CD4-positive, alpha-beta T cell (primary cell): Measurements from ENCODE around the gene TMEM117. TPM values are rescaled to one million over a fixed set of nuclear protein-coding genes. Genes with fewer than 3 reads are reported as not detected.

Experiments used
- ATAC-seq: fragments of 200-7000 bp; cut with Tn5 transposase; one replicate; pipeline ENCODE4 v1.10.0; 2022; ENCODE audit warnings: mild to moderate bottlenecking; ENCODE audit not compliant: poor library complexity
- CTCF ChIA-PET: fragments of 350-600 bp; sonication (Branson Sonifier 250); formaldehyde crosslinking; loops from one replicate; lab custom pipeline; 2021; ENCODE audit warnings: antibody characterized with exemption, inconsistent platforms; lab: Charles Lee
- POLR2A ChIA-PET: fragments of 350-600 bp; sonication (Branson Sonifier 250); formaldehyde crosslinking; loops from one replicate; lab custom pipeline; 2021; ENCODE audit warnings: antibody characterized with exemption, inconsistent platforms; lab: Charles Lee
- DNase-seq, 14 experiments: peaks; one replicate each; pipeline ENCODE4 v3.0.0-alpha.2; 2013 to 2020; ENCODE audit warnings: mixed read lengths in 2 of 14
- H3K27ac ChIP-seq, 2 donors: one replicate each; pipeline versions ENCODE4 v1.5.1 to v1.7.0; 2013; ENCODE audit warnings: low read length in 2 of 2, low read depth in 1 of 2, mild to moderate bottlenecking in 1 of 2
- H3K27me3 ChIP-seq, 2 experiments: 1 replicate in 1 of 2; 2 replicates in 1 of 2; pipeline versions ENCODE4 v1.6.1 to v1.7.0; 2013; ENCODE audit warnings: low read length in 2 of 2, control low read depth in 1 of 2, mild to moderate bottlenecking in 1 of 2, moderate library complexity in 1 of 2; ENCODE audit not compliant: insufficient read depth in 2 of 2, control insufficient read depth in 1 of 2
- H3K36me3 ChIP-seq: one replicate; pipeline ENCODE4 v1.6.1; 2013; ENCODE audit warnings: low read length, control low read depth; ENCODE audit not compliant: insufficient read depth
- H3K4me1 ChIP-seq: one replicate; pipeline ENCODE4 v1.6.1; 2013; ENCODE audit warnings: low read length, control low read depth; ENCODE audit not compliant: insufficient read depth
- H3K4me3 ChIP-seq: one replicate; pipeline ENCODE4 v1.5.1; 2013; ENCODE audit warnings: mild to moderate bottlenecking, low read length, moderate library complexity
- H3K9me3 ChIP-seq, 2 experiments: 1 replicate in 1 of 2; 2 replicates in 1 of 2; pipeline versions ENCODE4 v1.6.1 to v1.7.0; 2013; ENCODE audit warnings: low read length in 2 of 2, mild to moderate bottlenecking in 2 of 2, control low read depth in 1 of 2, moderate library complexity in 1 of 2; ENCODE audit not compliant: control insufficient read depth in 1 of 2, insufficient read depth in 1 of 2
- H3K27ac Mint-ChIP-seq: one replicate; pipeline ENCODE4 v1.8.0; 2020; ENCODE audit warnings: mixed read lengths
- H3K27me3 Mint-ChIP-seq: one replicate; pipeline ENCODE4 v1.8.0; 2021; ENCODE audit warnings: mixed read lengths
- H3K36me3 Mint-ChIP-seq: one replicate; pipeline ENCODE4 v1.8.0; 2021; ENCODE audit warnings: low read depth, mixed read lengths
- H3K4me1 Mint-ChIP-seq: one replicate; pipeline ENCODE4 v1.8.0; 2021; ENCODE audit warnings: low read depth, mixed read lengths
- H3K4me3 Mint-ChIP-seq: one replicate; pipeline ENCODE4 v1.8.0; 2020; ENCODE audit warnings: mild to moderate bottlenecking, mixed read lengths
- H3K9me3 Mint-ChIP-seq: one replicate; pipeline ENCODE4 v1.8.0; 2020; ENCODE audit warnings: mixed read lengths
- CTCF ChIP-seq: fragments of 200-600 bp; IDR thresholded peaks from one replicate; pipeline ENCODE4 v1.8.0; 2022; ENCODE audit warnings: antibody characterized with exemption, mild to moderate bottlenecking
- intact Hi-C, 2 experiments: fragments of 100-400 bp; cut with DNase I in 1 of 2; cut with micrococcal nuclease in 1 of 2; formaldehyde crosslinking; loops; one replicate each; pipeline versions ENCODE4 v1.15.1 to v1.9.0; 2023 to 2025; cut with DNase I, micrococcal nuclease
- total RNA-seq, 174 experiments: library from RNA in 2 of 174; stranded (reverse) in 2 of 174; gene quantifications; one replicate each; pipeline ENCODE4 v1.2.3 and lab custom pipeline; 2021 to 2026

Gene TMEM117
- total RNA-seq, 2 experiments from 2014 or later = 3.4 to 4.4 TPM

- H3K27me3 ChIP-seq = no peaks in the 10 kb centered on the region
- H3K27ac Mint-ChIP-seq = no peak overlapping the region
- H3K36me3 ChIP-seq = no peaks in the 10 kb centered on the region
- no peaks in the 10 kb centered on the region for H3K4me1 ChIP-seq
- H3K4me3 Mint-ChIP-seq = no peak overlapping the region
- H3K4me1 Mint-ChIP-seq = no peaks in the 10 kb centered on the region
- H3K27me3 Mint-ChIP-seq = peaks cover 4% of the 10 kb centered on the region
- no peak for TF ChIP-seq CTCF
- ChIA-PET CTCF (no interaction called here), POLR2A (no interaction called here)
- DNase-seq (no peak), ATAC-seq (no peak)
- no peak overlapping the region for H3K27ac ChIP-seq
- no peak overlapping the region for H3K4me3 ChIP-seq
- H3K9me3 ChIP-seq = no peaks in the 10 kb centered on the region
- no peaks in the 10 kb centered on the region for H3K36me3 Mint-ChIP-seq
- peaks cover 5% of the 10 kb centered on the region for H3K9me3 Mint-ChIP-seq
- intact Hi-C loops = no loop called here
Observed at GRCh38 chr12:44397631-44398030, 561.8 kb downstream of the TMEM117 start.

- Histone ChIP-seq H3K9me3 (no peaks in the 10 kb centered on the region), H3K27ac (no peak overlapping the region), H3K36me3 (no peaks in the 10 kb centered on the region), H3K4me3 (no peak overlapping the region), H3K4me1 (no peaks in the 10 kb centered on the region), H3K27me3 (peaks cover 0 to 4% of the 10 kb centered on the region in 2 experiments)
- no peak overlapping the region for H3K27ac Mint-ChIP-seq
- ATAC-seq = no peak
- H3K27me3 Mint-ChIP-seq = peaks cover 28% of the 10 kb centered on the region
- no peaks in the 10 kb centered on the region for H3K4me1 Mint-ChIP-seq
- TF ChIP-seq CTCF = no peak
- no peak for DNase-seq
- H3K9me3 Mint-ChIP-seq = peaks cover 5% of the 10 kb centered on the region
- no peaks in the 10 kb centered on the region for H3K36me3 Mint-ChIP-seq
- no peak overlapping the region for H3K4me3 Mint-ChIP-seq
- intact Hi-C loops = no loop called here
- ChIA-PET POLR2A (no interaction called here), CTCF (no interaction called here)
Observed at GRCh38 chr12:44403185-44403584, 567.3 kb downstream of the TMEM117 start.

- no peak for ATAC-seq
- no peaks in the 10 kb centered on the region for H3K9me3 ChIP-seq
- DNase-seq = no peak
- Mint-ChIP-seq H3K27ac (no peak overlapping the region), H3K9me3 (peaks cover 5% of the 10 kb centered on the region), H3K36me3 (no peaks in the 10 kb centered on the region), H3K27me3 (peaks cover 29% of the 10 kb centered on the region), H3K4me3 (no peak overlapping the region), H3K4me1 (no peaks in the 10 kb centered on the region)
- ChIA-PET POLR2A (no interaction called here), CTCF (no interaction called here)
- H3K27me3 ChIP-seq = peaks cover 0 to 4% of the 10 kb centered on the region in 2 experiments
- H3K36me3 ChIP-seq = no peaks in the 10 kb centered on the region
- intact Hi-C loops = no loop called here
- H3K4me1 ChIP-seq = no peaks in the 10 kb centered on the region
- H3K27ac ChIP-seq = no peak overlapping the region
- no peak for TF ChIP-seq CTCF
- H3K4me3 ChIP-seq = no peak overlapping the region
Observed at GRCh38 chr12:44405297-44405696, 569.4 kb downstream of the TMEM117 start.
